ENCODE results near the gene RAB1A. TPM values are rescaled to one million over a fixed set of nuclear protein-coding genes. Genes with fewer than 3 reads are reported as not detected.

Gene RAB1A
- total and polyA plus RNA-seq, 9 of the 15 experiments (the other 6 are each of a cell fraction or from before 2014, with no cell fraction given): 43.8 to 163 (median 67.7) TPM

GRCh38 chr2:65075176-65075575 lies 54.7 kb downstream of the RAB1A start:
- Histone ChIP-seq H3K36me3 (ENCODE audit: control insufficient read depth, insufficient read depth, low read length) (peaks cover 78% of the 10 kb centered on the region), H3K4me3 (no peak overlapping the region), H3K27ac (ENCODE audit: extremely low read depth, low read depth, low read length) (no peak overlapping the region; the same call in 2 of the 3 replicates), H3K4me2 (ENCODE audit: insufficient read depth, low read length) (0 out of 2 replicates have a peak overlapping the region, but pooled peaks have one; percentile 7), H3K27me3 (ENCODE audit: control insufficient read depth in 2 of 2, insufficient read depth in 2 of 2, low read length in 2 of 2) (no peaks in the 10 kb centered on the region), H3K9ac (ENCODE audit: insufficient read depth in 1 of 2, low read depth in 2 of 2, low read length in 2 of 2) (no peak overlapping the region), H3K79me2 (ENCODE audit: control insufficient read depth, insufficient read depth, low read length) (no peaks in the 10 kb centered on the region), H3K9me1 (ENCODE audit: control insufficient read depth, insufficient read depth, low read length) (peaks cover 4% of the 10 kb centered on the region), H3K9me3 (replicated peaks; ENCODE audit: control insufficient read depth, insufficient read depth, low read depth, low read length) (no peaks in the 10 kb centered on the region), H3K4me1 (replicated peaks in 1 of 2; ENCODE audit: control insufficient read depth in 2 of 2, insufficient read depth in 2 of 2, low read length in 2 of 2) (peaks cover 11 to 15% of the 10 kb centered on the region in 2 experiments; a peak in 4 of 5 replicates), H4K20me1 (replicated peaks; ENCODE audit: control insufficient read depth, insufficient read depth, low read length) (0 out of 2 replicates have a peak, but pooled peaks cover 8% of the 10 kb centered on the region), H2AFZ (ENCODE audit: low read depth, low read length) (no peak overlapping the region)
- 52% methylated on average over 8 of the region's 9 CpGs for WGBS (ENCODE audit: insufficient coverage, low coverage, missing lambda C conversion rate)
- intact Hi-C loops (cut with micrococcal nuclease) (no loop called here), in situ Hi-C loops (cut with MboI) (no loop called here)
- DNase-seq (ENCODE audit: extremely low read depth in 1 of 4, low spot score in 3 of 4): no peak
- BruUV-seq (replicated peaks): no TSS peak
- CTCF ChIA-PET (ENCODE audit: low intra/inter-chr PET ratio): no interaction called here
- FAIRE-seq: peak; percentile 23
- ATAC-seq: no peak
- POLR2A ChIA-PET: interaction anchor here (0.6 to 1.2 kb wide), 5 partner anchors 11 to 548 kb away, joined by 3 to 12 read pairs (median 3); no protein-coding TSS in a partner anchor
- TF ChIP-seq PKNOX1 (IDR thresholded peaks at IDR 0.05) (no peak), KDM1A (IDR thresholded peaks at IDR 0.05) (0 out of 4 replicates have a peak, but pooled peaks of 1 of the 2 experiments have one; percentile 44), ZKSCAN8 (CRISPR knock-in tag; IDR thresholded peaks at IDR 0.05) (no peak), L3MBTL2 (IDR thresholded peaks at IDR 0.05) (no peak), XRCC3 (IDR thresholded peaks at IDR 0.05) (no peak), ZNF277 (CRISPR knock-in tag; IDR thresholded peaks at IDR 0.05; ENCODE audit: borderline replicate concordance) (no peak), NKRF (IDR thresholded peaks at IDR 0.05; ENCODE audit: borderline replicate concordance) (no peak), IRF1 (CRISPR knock-in tag; IDR thresholded peaks at IDR 0.05; ENCODE audit: borderline replicate concordance) (no peak), ZNF592 (IDR thresholded peaks at IDR 0.05) (0 out of 2 replicates have a peak, but pooled peaks have one; percentile 4), SRSF3 (IDR thresholded peaks at IDR 0.05; ENCODE audit: insufficient read depth, low read length) (no peak)

All from K562 (cell line).